Gastrocnemius medialis (tissue), 4 donors: ENCODE results near the gene ART5. TPM values are rescaled to one million over a fixed set of nuclear protein-coding genes. Genes with fewer than 3 reads are reported as not detected.
"Not testable (repeated sequence)": the region's sequence is repeated elsewhere in the genome, so short reads cannot be mapped to it uniquely, and the experiment has no call there.

Source experiments
- ATAC-seq, 2 donors: fragments of 150-250 bp; one replicate each; pipeline ENCODE4 v1.9.1; 2016
- DNase-seq, 2 donors: peaks; one replicate each; pipeline ENCODE4 v3.0.0-alpha.2; 2019
- H3K27ac ChIP-seq, 4 donors: fragments of 200-600 bp; sonication (generic); 1 replicate in 1 of 4; 2 replicates in 3 of 4; pipeline ENCODE4 v1.5.1; 2016 to 2018; ENCODE audit warnings: mild to moderate bottlenecking in 2 of 4, moderate library complexity in 1 of 4
- H3K27me3 ChIP-seq, 3 donors: fragments of 200-600 bp; sonication (generic) in 2 of 3; 1 replicate in 1 of 3; 2 replicates in 2 of 3; pipeline versions ENCODE4 v1.5.1 to v1.6.0; 2016 to 2019; ENCODE audit warnings: mild to moderate bottlenecking in 1 of 3, moderate library complexity in 1 of 3
- H3K36me3 ChIP-seq, 2 donors: fragments of 200-600 bp; sonication (generic) in 1 of 2; one replicate each; pipeline ENCODE4 v1.5.1; 2017 to 2018
- H3K4me1 ChIP-seq, 2 donors: fragments of 200-600 bp; sonication (generic) in 1 of 2; one replicate each; pipeline ENCODE4 v1.5.1; 2016 to 2017; ENCODE audit warnings: mild to moderate bottlenecking in 2 of 2
- H3K4me3 ChIP-seq, 4 donors: fragments of 200-600 bp; sonication (generic) in 3 of 4; 1 replicate in 1 of 4; 2 replicates in 3 of 4; pipeline ENCODE4 v1.5.1; 2016 to 2019; ENCODE audit warnings: mild to moderate bottlenecking in 2 of 4
- H3K9me3 ChIP-seq, 3 donors: fragments of 200-600 bp; sonication (generic) in 2 of 3; 1 replicate in 1 of 3; 2 replicates in 2 of 3; pipeline ENCODE4 v1.5.1; 2016 to 2019
- POLR2A ChIP-seq, 2 donors: fragments of 450-650 bp; IDR thresholded peaks; one replicate each; pipeline ENCODE4 v1.6.1; 2017; ENCODE audit warnings: antibody characterized with exemption in 2 of 2, mild to moderate bottlenecking in 2 of 2, moderate library complexity in 2 of 2
- in situ Hi-C, 4 donors: fragments of 200-750 bp; cut with MboI; loops; one replicate each; pipeline versions ENCODE4 v1.15.0 to v1.8.0; 2017; ENCODE audit warnings: low sequenced_read_pairs in 4 of 4
- intact Hi-C: fragments of 100-400 bp; cut with DNase I; formaldehyde crosslinking; loops from one replicate; pipeline ENCODE4 v1.15.1; 2023; ENCODE audit warnings: low total_unique reads
- total RNA-seq, 4 donors: library from RNA; depleted of rRNA; stranded (reverse); fragments of >200 nt; gene quantifications; one replicate each; pipeline versions ENCODE4 v1.1.0 to v1.2.3, GENCODE V29; 2016
- TF ChIP-seq, protein P1 (sequence below), 5 experiments: fragments of 450-650 bp in 3 of 5; fragments of 200-600 bp in 2 of 5; sonication (generic) in 2 of 5; IDR thresholded peaks in 4 of 5; conservative IDR thresholded peaks in 1 of 5; 1 replicate in 4 of 5; 2 replicates in 1 of 5; pipeline ENCODE4 v1.5.1; 2016 to 2019; ENCODE audit warnings: antibody characterized with exemption in 5 of 5, mild to moderate bottlenecking in 3 of 5, moderate library complexity in 3 of 5

ART5 gene
- total RNA-seq, 4 donors from 2014 or later = 1.1 to 8.5 (median 2.2) TPM

DNA sequence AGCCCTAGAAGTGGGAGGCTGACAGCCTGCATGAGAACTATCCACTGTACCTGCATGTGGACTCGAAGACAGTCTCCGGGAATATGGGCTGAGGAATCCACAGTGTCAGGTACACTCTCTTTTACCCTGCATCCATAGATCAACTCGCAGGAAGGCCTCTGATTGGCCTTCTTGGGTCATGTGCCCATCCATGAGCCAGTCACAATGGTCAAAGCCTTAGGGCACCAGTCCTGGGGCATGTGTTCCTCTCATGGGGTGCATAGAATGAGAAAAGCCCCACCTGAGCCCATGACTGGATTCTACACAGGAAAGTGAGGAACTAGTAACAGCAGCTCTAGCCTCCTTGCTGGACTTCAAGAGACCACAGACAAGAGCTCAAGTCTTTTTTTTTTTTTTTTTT lies 13.8 kb upstream of the ART5 start:
- H3K4me1 ChIP-seq = no peaks in the 10 kb centered on the region
- no peak overlapping the region for H3K4me3 ChIP-seq
- TF ChIP-seq POLR2A (IDR thresholded peaks at IDR 0.05) = no peak
- TF ChIP-seq, protein P1, sequence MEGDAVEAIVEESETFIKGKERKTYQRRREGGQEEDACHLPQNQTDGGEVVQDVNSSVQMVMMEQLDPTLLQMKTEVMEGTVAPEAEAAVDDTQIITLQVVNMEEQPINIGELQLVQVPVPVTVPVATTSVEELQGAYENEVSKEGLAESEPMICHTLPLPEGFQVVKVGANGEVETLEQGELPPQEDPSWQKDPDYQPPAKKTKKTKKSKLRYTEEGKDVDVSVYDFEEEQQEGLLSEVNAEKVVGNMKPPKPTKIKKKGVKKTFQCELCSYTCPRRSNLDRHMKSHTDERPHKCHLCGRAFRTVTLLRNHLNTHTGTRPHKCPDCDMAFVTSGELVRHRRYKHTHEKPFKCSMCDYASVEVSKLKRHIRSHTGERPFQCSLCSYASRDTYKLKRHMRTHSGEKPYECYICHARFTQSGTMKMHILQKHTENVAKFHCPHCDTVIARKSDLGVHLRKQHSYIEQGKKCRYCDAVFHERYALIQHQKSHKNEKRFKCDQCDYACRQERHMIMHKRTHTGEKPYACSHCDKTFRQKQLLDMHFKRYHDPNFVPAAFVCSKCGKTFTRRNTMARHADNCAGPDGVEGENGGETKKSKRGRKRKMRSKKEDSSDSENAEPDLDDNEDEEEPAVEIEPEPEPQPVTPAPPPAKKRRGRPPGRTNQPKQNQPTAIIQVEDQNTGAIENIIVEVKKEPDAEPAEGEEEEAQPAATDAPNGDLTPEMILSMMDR (IDR thresholded peaks at IDR 0.05 in 4 of 5, conservative IDR thresholded peaks at IDR 0.05 in 1 of 5) = no peak
- intact Hi-C loops = no loop called here
- H3K27me3 ChIP-seq = no peaks in the 10 kb centered on the region
- no peaks in the 10 kb centered on the region for H3K9me3 ChIP-seq
- in situ Hi-C loops = no loop called here
- ATAC-seq (no peak), DNase-seq (no peak)
- H3K36me3 ChIP-seq = no peaks in the 10 kb centered on the region
- peak overlapping the region in 1 of 4 donors; percentile 5 for H3K27ac ChIP-seq

DNA sequence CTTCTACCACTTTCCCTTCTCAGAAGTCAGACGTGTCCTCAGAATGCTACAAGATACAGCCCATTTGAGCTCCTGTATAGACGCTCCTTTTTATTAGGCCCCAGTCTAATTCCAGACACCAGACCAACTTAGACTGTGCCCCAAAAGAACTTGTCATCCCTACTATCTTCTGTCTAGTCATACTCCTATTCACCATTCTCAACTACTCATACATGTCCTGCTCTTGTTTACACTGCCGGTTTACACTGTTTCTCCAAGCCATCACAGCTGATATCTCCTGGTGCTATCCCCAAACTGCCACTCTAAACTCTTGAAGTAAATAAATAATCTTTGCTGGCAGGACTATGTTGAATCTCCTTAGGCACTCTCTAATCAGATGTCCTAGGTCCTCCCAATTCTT lies 10.7 kb upstream of the ART5 start:
- H3K27me3 ChIP-seq, H3K4me3 ChIP-seq, DNase-seq, H3K36me3 ChIP-seq, ATAC-seq, intact Hi-C loops, in situ Hi-C loops, H3K9me3 ChIP-seq, H3K4me1 ChIP-seq, H3K27ac ChIP-seq: not testable (repeated sequence)

DNA sequence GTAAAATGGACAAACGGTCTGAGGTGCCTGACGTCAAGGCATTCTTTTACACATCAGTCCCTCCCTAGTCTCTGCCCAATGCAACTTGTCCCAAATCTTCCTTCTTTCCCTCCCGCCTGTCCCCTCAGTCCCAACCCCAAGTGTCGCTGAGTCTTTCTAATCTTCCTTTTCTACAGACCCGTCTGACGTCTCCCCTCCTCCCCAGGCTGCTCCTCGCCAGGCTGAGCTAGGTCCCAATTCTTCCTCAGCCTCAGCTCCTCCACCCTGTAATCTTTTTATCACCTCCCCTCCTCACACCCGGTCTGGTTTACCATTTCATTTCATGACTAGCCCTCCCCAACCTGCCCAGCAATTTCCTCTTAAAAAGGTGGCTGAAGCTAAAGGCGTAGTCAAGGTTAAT lies 7.6 kb upstream of the ART5 start:
- DNase-seq, H3K27me3 ChIP-seq, H3K4me3 ChIP-seq, H3K36me3 ChIP-seq, in situ Hi-C loops, H3K9me3 ChIP-seq, ATAC-seq: not testable (repeated sequence)
- Histone ChIP-seq H3K4me1 (peaks cover 15 to 31% of the 10 kb centered on the region in 2 donors), H3K27ac (peak overlapping the region in 1 of 4 donors; percentile 37)
- intact Hi-C loops = loop anchor here (10.0 kb wide), 1 partner anchor 605 kb away; no protein-coding TSS in a partner anchor

DNA sequence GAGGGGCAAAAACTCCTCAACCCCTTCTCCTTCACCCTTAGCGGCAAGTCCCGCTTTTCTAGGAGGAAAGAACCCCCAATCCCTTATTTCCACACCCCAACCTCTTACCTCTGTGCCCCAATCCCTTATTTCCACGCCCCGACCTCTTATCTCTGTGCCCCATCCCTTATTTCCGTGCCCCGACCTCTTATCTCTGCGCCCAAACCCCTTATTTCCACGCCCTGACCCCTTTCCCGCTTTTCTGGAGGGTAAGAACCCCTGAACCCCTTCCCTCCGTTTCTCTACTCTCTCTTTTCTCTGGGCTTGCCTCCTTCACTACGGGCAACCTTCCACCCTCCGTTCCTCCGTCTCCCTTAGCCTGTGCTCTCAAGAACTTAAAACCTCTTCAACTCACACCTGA lies 7.1 kb upstream of the ART5 start:
- H3K9me3 ChIP-seq, ATAC-seq, H3K4me3 ChIP-seq, H3K36me3 ChIP-seq, H3K27me3 ChIP-seq, in situ Hi-C loops, DNase-seq: not testable (repeated sequence)
- Histone ChIP-seq H3K4me1 (peaks cover 20 to 34% of the 10 kb centered on the region in 2 donors), H3K27ac (peak overlapping the region in 1 of 4 donors; percentile 37)
- intact Hi-C loops = loop anchor here (10.0 kb wide), 1 partner anchor 604 kb away; no protein-coding TSS in a partner anchor

DNA sequence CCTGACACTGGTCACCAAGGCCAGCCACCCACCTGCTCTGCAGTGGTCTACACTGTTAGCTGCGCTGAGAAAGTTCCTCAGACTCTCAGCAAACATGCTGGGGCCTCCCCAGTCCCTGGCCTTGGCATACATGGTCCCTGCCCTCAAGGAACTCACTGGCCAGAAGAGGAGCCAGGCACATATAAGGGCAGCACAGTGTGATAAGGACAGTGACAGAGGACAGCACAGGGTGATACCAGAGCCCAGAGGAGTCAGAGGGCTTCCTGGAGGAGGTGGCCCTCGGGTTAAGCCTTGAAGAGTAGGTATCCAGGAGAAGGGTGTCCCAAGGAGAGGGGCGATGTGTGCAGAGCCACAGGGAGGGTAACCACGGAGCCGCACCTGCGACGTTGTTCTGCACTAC lies 3.8 kb upstream of the ART5 start:
- ATAC-seq = peak; percentile 20 to 26
- Histone ChIP-seq H3K4me1 (peaks cover 33 to 51% of the 10 kb centered on the region in 2 donors), H3K4me3 (peak overlapping the region; percentile 44 to 60 (median 54)), H3K27ac (peak overlapping the region; percentile 97 to 100 (median 98)), H3K36me3 (no peaks in the 10 kb centered on the region), H3K27me3 (no peaks in the 10 kb centered on the region), H3K9me3 (no peaks in the 10 kb centered on the region)
- DNase-seq = peak in 1 of 2 donors; percentile 71
- in situ Hi-C loops (no loop called here), intact Hi-C loops (loop anchor here (2.0 to 10.0 kb wide), 2 partner anchors 65 to 601 kb away; no protein-coding TSS in a partner anchor)
- TF ChIP-seq, protein P1 (IDR thresholded peaks at IDR 0.05 in 4 of 5, conservative IDR thresholded peaks at IDR 0.05 in 1 of 5) = no peak

DNA sequence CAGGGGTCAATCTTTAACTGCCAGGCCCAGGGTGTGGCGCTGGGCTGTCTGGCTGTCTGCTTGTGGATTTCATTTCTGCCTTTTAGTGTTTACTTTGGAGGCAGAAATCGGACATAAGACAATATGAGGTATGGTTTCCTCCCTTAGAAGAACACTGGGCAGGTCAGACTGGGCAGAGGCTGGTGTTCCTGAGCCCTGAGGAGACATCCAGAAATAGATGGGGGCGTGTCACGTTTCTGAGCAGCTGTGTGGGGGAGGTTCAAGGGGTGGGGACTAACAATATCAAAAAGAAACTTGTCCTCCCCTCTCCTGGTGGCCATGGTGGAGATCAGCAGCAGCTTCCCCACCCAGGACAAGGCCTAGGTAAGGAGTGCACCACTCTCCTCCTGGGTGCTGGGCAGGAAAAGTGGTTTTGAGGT lies 3.0 kb upstream of the ART5 start, which contains the start of gene ART1:
Gene ART1 (plus strand): TSS at position 312 of the 419 bp plus-strand sequence. CDS start 14,086 bp downstream, outside the sequence.
- peak; percentile 90 to 95 for DNase-seq
- Histone ChIP-seq H3K9me3 (no peaks in the 10 kb centered on the region), H3K27me3 (no peaks in the 10 kb centered on the region), H3K27ac (peak within 1 kb of the TSS; percentile 97 to 100 (median 98)), H3K4me1 (peaks cover 33 to 51% of the 10 kb centered on the region in 2 donors), H3K36me3 (no peaks in the 10 kb centered on the region), H3K4me3 (peak within 1 kb of the TSS; percentile 44 to 60 (median 54))
- in situ Hi-C loops = no loop called here
- peak; percentile 72 to 73 for ATAC-seq
- intact Hi-C loops = loop anchor here (2.0 to 10.0 kb wide), 2 partner anchors 66 to 600 kb away; no protein-coding TSS in a partner anchor
- peak; percentile 84 to 91 for TF ChIP-seq POLR2A (IDR thresholded peaks at IDR 0.05)
- TF ChIP-seq, protein P1 (IDR thresholded peaks at IDR 0.05 in 4 of 5, conservative IDR thresholded peaks at IDR 0.05 in 1 of 5) = peak; percentile 35 to 81 (median 53)

DNA sequence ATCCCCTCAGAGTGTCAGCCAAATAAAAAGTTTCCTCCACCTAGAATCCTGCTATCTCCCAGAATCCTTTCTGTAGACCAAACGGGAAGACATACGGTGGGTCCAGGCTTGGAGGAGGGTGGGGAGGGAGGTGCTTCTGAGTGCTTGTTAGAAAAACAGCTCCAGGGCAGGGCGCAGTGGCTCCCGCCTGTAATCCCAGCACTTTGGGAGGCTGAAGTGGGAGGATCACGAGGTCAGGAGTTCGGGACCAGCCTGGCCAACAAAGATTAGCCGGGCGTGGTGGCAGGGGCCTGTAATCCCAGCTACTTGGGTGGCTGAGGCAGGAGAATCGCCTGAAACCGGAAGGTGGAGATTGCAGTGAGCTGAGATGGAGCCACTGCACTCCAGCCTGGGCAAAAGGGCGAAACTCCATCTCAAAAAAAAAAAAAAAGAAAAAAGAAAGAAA lies 1.3 kb upstream of the ART5 start:
- intact Hi-C loops = loop anchor here (10.0 kb wide), 1 partner anchor 598 kb away; no protein-coding TSS in a partner anchor
- ATAC-seq, H3K36me3 ChIP-seq, H3K27me3 ChIP-seq, H3K9me3 ChIP-seq, in situ Hi-C loops: not testable (repeated sequence)
- Histone ChIP-seq H3K27ac (peak overlapping the region; percentile 97 to 100 (median 98)), H3K4me3 (peak overlapping the region; percentile 67 to 88 (median 78)), H3K4me1 (peaks cover 33 to 51% of the 10 kb centered on the region in 2 donors)
- DNase-seq = peak in 1 of 2 donors; percentile 44
